ENCODE data around the gene ZNF70.
A peak's percentile ranks its signal among the peaks of the same experiment; 100 is the strongest.

The ZNF70 gene

DNA sequence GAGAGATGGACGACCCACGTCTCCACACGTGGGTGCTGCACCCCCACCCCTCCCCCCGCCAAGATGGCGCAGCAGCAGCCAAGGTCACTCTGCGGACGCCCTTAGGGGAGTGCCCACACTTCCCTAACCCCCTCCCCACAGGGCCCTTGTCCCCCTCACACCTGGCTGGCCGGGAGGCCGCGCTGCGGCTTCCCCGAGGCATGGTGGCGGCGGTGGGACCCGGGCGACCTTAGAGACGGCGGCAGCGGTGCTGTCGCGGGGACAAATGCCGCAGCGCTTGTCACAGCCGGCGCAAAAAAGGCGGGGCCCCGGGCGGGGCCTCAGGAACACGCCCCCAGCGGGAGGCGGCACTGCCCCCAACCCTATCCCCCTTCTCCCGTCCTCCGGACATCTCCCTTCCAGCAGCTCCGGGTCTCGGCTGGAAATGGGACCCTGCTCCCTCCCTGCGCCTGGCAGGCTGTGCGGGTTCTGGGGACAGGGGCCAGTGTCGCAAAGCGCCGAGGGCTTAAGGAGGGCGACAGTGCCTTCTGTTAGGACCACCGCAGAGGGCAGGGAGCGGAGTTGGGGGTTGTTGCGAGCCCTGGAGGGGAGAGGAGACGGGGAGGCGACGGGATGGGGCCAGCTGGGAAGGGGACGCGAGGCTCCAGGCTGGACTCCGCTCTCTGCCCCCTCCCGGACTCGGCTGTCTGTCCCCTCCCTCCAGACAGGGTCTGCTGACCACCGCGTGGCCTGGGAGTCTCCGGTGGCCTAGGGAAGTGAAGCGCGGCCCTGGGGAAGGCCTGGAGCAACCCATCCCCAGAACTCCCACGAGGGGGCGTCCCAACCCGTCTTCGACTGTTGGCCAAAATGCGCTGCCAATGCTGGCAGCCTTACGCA is 17.0 kb upstream of the ZNF70 start, which contains the start of gene CHCHD10:
TSS of gene CHCHD10 (minus strand) at position 300 of the 876 bp plus-strand sequence. CDS start at position 202, 98 bp downstream.
- Histone ChIP-seq H3K4me3 (ENCODE audit: low read depth, low read length) (peak within 1 kb of the TSS; percentile 86), H3K9ac (ENCODE audit: low read length) (peak within 1 kb of the TSS; percentile 80), H3K9me3 (ENCODE audit: control insufficient read depth, insufficient read depth, low read depth, low read length) (no peaks in the 10 kb centered on the region), H3K4me1 (ENCODE audit: control insufficient read depth, insufficient read depth, low read length) (peaks cover 37% of the 10 kb centered on the region), H3K27ac (ENCODE audit: low read depth, low read length) (0 out of 2 replicates have a peak within 1 kb of the TSS, but pooled peaks have one; percentile 3), H3K36me3 (ENCODE audit: control insufficient read depth, insufficient read depth, low read length) (peaks cover 14% of the 10 kb centered on the region), H3K27me3 (ENCODE audit: control insufficient read depth, insufficient read depth, low read length) (peaks cover 10% of the 10 kb centered on the region)

DNA sequence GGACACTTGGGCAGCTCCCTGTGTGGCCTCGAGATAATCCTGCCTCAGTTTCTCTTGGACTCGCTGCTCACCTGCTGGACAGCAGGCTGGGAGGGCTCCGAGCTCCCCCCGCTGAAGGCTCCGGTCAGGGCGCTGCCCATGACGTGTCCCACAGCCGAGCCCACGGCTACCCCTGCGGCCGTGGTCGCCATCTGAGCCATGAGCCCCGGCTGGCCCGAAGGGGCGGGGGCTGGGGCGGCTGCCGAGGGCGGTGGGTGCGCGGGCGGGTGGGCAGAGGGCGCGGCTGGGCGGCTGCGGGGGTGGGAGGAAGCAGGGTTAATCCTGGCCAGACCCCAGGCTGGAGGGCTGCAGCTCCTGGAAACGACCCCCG is 16.4 kb upstream of the ZNF70 start:
- H3K4me3 ChIP-seq (ENCODE audit: low read depth, low read length): peak overlapping the region; percentile 86
- 0 out of 2 replicates have a peak overlapping the region, but pooled peaks have one; percentile 3 for H3K27ac ChIP-seq (ENCODE audit: low read depth, low read length)
- H3K4me1 ChIP-seq (ENCODE audit: control insufficient read depth, insufficient read depth, low read length): peaks cover 39% of the 10 kb centered on the region
- peaks cover 9% of the 10 kb centered on the region for H3K27me3 ChIP-seq (ENCODE audit: control insufficient read depth, insufficient read depth, low read length)
- H3K36me3 ChIP-seq (ENCODE audit: control insufficient read depth, insufficient read depth, low read length): peaks cover 14% of the 10 kb centered on the region
- peak overlapping the region; percentile 80 for H3K9ac ChIP-seq (ENCODE audit: low read length)
- H3K9me3 ChIP-seq (ENCODE audit: control insufficient read depth, insufficient read depth, low read depth, low read length): no peaks in the 10 kb centered on the region

DNA sequence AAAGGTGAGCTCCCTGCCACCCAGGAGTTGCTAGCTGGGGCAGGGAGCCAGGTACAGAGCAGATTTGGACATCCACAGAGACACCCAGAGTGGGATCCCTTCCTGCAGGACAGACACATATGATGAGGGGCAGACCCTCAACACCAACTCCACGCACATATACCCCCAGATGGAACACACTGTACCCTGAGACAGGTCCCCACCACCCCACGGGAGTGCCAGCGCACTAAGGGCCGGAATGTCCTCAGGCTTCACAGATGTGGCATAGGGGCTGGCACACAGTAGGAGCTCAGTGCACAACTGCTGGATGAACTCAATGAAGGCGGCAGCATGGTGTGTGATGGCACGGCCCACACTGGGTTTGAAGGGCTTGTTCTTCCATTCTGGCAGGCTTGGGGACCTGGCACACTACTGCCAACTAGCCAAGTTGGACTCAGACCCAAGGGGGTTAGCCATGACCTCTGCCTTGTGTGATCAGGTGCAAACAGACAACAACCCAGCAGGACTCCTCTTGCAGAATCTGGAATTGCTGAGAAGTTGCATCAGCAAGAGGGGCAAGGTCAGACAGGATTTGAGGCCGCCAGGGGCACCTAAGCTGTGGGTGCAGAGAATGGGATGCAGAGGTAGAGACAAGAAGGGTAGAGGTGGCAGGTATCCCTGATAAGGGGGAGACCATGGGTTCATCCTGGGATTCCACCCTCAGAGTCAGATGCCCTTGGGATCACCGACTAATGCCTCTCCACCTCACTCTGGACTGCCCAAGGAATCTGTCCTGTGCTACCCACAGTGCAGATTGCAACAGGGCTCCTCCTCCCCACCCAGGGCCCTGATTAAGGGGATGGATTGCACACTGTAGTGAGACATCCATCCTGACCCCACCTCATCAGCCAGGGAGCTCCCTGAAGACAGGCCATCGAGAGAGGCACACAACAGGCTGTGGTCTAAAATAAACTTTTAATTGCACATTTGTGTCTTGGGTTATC is 14.3 kb upstream of the ZNF70 start:
- peaks cover 14% of the 10 kb centered on the region for H3K36me3 ChIP-seq (ENCODE audit: control insufficient read depth, insufficient read depth, low read length)
- no peak overlapping the region for H3K4me3 ChIP-seq (ENCODE audit: low read depth, low read length)
- H3K9ac ChIP-seq (ENCODE audit: low read length): no peak overlapping the region
- H3K27ac ChIP-seq (ENCODE audit: low read depth, low read length): no peak overlapping the region
- H3K4me1 ChIP-seq (ENCODE audit: control insufficient read depth, insufficient read depth, low read length): peaks cover 35% of the 10 kb centered on the region
- H3K9me3 ChIP-seq (ENCODE audit: control insufficient read depth, insufficient read depth, low read depth, low read length): no peaks in the 10 kb centered on the region
- H3K27me3 ChIP-seq (ENCODE audit: control insufficient read depth, insufficient read depth, low read length): peaks cover 9% of the 10 kb centered on the region

DNA sequence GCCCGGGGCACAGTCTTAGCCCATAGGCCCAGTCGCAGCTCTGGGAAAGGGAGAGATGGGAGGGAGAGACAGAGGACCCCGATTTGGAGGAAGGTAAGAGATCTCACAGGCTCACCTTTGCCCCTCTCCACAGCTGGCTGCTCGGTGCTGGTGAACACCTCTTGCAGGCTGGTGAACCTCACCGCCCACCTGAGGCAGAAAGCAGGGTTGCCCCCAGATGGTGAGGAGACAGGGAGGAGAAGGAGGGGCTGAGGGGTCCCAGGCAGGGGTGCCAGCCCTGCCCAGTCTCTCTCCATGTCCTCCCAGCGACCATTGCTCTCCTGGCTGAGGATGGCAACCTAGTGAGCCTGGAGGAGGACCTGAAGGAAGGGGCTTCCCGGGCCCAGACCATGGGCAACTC is 13.0 kb upstream of the ZNF70 start:
- Histone ChIP-seq H3K9ac (ENCODE audit: low read length) (no peak overlapping the region), H3K36me3 (ENCODE audit: control insufficient read depth, insufficient read depth, low read length) (peaks cover 14% of the 10 kb centered on the region), H3K4me3 (ENCODE audit: low read depth, low read length) (no peak overlapping the region), H3K4me1 (ENCODE audit: control insufficient read depth, insufficient read depth, low read length) (peaks cover 27% of the 10 kb centered on the region), H3K27ac (ENCODE audit: low read depth, low read length) (no peak overlapping the region), H3K27me3 (ENCODE audit: control insufficient read depth, insufficient read depth, low read length) (peaks cover 1% of the 10 kb centered on the region), H3K9me3 (ENCODE audit: control insufficient read depth, insufficient read depth, low read depth, low read length) (no peaks in the 10 kb centered on the region)

DNA sequence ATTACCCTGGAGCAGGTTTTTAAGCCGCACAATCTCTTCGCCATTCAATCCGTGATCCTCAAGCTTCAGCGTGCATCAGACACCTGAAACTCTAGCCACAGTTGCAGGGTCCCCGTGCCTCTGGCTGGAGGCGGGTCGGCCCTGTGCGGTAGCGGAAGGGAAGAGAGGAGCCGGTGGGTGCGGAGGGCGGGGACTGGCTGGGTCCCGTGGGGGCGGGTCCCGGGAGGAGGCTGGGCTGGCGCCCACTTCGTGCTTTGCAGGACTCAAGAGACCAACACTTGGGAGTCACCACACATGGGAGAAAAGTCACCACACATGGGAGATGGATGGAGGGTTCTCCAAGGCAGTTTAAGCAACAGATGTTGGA is 12.7 kb upstream of the ZNF70 start:
- peaks cover 14% of the 10 kb centered on the region for H3K36me3 ChIP-seq (ENCODE audit: control insufficient read depth, insufficient read depth, low read length)
- no peaks in the 10 kb centered on the region for H3K27me3 ChIP-seq (ENCODE audit: control insufficient read depth, insufficient read depth, low read length)
- no peak overlapping the region for H3K27ac ChIP-seq (ENCODE audit: low read depth, low read length)
- H3K4me1 ChIP-seq (ENCODE audit: control insufficient read depth, insufficient read depth, low read length): peaks cover 27% of the 10 kb centered on the region
- H3K4me3 ChIP-seq (ENCODE audit: low read depth, low read length): no peak overlapping the region
- no peaks in the 10 kb centered on the region for H3K9me3 ChIP-seq (ENCODE audit: control insufficient read depth, insufficient read depth, low read depth, low read length)
- H3K9ac ChIP-seq (ENCODE audit: low read length): no peak overlapping the region

DNA sequence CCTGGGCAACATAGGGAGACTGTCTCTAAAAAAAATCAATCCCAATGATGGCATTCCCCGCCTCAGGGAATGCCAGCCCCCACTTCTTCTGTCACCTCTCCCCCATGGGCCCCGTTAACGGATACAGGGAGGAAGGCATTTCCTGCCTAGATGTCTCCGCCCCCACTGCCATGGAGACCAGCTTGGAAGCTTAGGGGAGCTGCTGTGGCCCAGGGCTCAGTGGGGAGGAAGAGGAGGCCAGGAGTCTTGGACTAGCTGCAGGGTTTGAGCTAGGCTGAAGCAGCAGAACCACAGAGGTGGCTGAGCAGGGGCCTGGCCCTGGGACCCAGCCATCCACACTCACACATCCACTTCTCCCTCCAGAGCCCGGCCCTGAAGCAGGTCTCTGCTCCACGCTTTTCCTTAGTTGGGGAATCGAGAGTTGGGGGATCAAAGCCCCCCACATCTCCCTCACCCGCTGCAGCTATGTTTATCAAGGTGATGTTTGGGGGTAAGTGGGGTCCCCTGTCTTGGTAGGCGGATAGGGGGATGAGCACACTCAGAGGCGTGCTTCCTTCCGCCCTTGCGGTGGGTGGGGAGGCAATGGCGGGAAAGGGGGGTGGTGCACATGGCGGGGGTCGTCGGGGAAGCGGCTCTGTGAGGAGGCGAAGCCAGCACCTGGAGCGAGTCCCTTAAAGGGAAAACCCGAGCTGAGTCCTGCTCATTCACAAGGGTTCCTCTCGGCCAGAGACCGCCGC is 12.1 kb upstream of the ZNF70 start, which contains the start of gene C22orf15:
TSS of gene C22orf15 (plus strand) at position 149 of the 737 bp plus-strand sequence. CDS start at position 466, 317 bp downstream.
- H3K4me3 ChIP-seq (ENCODE audit: low read depth, low read length): no peak within 1 kb of the TSS

DNA sequence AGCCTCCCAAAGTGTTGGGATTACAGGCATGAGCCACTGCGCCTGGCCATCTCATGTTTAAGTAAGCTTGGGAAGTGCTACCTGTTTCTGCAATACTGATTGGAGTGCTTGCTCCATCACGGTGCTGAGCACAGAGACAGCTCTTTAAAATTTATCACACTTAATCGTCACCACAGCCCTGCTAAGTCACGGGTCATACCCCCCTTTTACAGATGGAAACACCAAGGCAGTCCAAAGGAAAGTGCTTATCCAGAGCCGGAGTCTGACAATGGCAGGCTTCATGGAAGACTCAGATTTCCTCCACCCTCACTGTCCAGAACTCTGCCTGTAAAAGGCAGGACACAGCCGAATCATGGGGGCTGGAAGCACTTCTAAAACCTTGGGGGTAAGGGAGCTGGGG is 9.1 kb upstream of the ZNF70 start:
- no peak overlapping the region for H3K9ac ChIP-seq (ENCODE audit: low read length)
- H3K4me3 ChIP-seq (ENCODE audit: low read depth, low read length): no peak overlapping the region
- H3K9me3 ChIP-seq (ENCODE audit: control insufficient read depth, insufficient read depth, low read depth, low read length): no peaks in the 10 kb centered on the region
- H3K27ac ChIP-seq (ENCODE audit: low read depth, low read length): no peak overlapping the region
- H3K27me3 ChIP-seq (ENCODE audit: control insufficient read depth, insufficient read depth, low read length): no peaks in the 10 kb centered on the region
- peaks cover 8% of the 10 kb centered on the region for H3K36me3 ChIP-seq (ENCODE audit: control insufficient read depth, insufficient read depth, low read length)
- H3K4me1 ChIP-seq (ENCODE audit: control insufficient read depth, insufficient read depth, low read length): peaks cover 25% of the 10 kb centered on the region

More for the DNA sequence above, 12.1 kb upstream of the ZNF70 start, which contains the start of gene C22orf15:
- H3K36me3 ChIP-seq (ENCODE audit: control insufficient read depth, insufficient read depth, low read length): peaks cover 14% of the 10 kb centered on the region
- no peaks in the 10 kb centered on the region for H3K9me3 ChIP-seq (ENCODE audit: control insufficient read depth, insufficient read depth, low read depth, low read length)
- H3K27me3 ChIP-seq (ENCODE audit: control insufficient read depth, insufficient read depth, low read length): no peaks in the 10 kb centered on the region
- H3K9ac ChIP-seq (ENCODE audit: low read length): peak within 1 kb of the TSS; percentile 21
- peaks cover 27% of the 10 kb centered on the region for H3K4me1 ChIP-seq (ENCODE audit: control insufficient read depth, insufficient read depth, low read length)
- H3K27ac ChIP-seq (ENCODE audit: low read depth, low read length): no peak within 1 kb of the TSS

DNA sequence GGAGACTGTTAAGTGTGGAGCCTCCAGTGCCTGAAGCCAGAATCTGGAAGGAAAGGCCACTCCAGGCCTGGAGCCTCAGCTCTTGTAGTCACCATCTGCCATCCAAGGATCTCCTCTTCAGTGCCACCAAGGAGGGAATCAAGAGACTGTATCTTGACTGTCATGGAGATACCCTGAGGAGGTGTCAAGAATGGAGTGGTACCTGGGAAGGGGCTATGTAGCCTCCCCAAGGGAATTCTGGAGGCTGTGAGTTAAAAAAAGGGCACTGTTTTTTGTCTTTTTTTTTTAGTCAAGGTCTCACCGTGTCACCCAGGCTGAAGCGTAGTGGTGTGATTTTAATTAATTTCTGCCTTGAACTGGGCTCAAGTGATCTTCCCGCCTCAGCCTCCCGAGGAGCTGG is 8.7 kb upstream of the ZNF70 start:
- no peak overlapping the region for H3K9ac ChIP-seq (ENCODE audit: low read length)
- no peaks in the 10 kb centered on the region for H3K27me3 ChIP-seq (ENCODE audit: control insufficient read depth, insufficient read depth, low read length)
- H3K4me3 ChIP-seq (ENCODE audit: low read depth, low read length): no peak overlapping the region
- no peak overlapping the region for H3K27ac ChIP-seq (ENCODE audit: low read depth, low read length)
- H3K4me1 ChIP-seq (ENCODE audit: control insufficient read depth, insufficient read depth, low read length): peaks cover 24% of the 10 kb centered on the region
- H3K36me3 ChIP-seq (ENCODE audit: control insufficient read depth, insufficient read depth, low read length): 0 out of 2 replicates have a peak, but pooled peaks cover 3% of the 10 kb centered on the region
- H3K9me3 ChIP-seq (ENCODE audit: control insufficient read depth, insufficient read depth, low read depth, low read length): no peaks in the 10 kb centered on the region

DNA sequence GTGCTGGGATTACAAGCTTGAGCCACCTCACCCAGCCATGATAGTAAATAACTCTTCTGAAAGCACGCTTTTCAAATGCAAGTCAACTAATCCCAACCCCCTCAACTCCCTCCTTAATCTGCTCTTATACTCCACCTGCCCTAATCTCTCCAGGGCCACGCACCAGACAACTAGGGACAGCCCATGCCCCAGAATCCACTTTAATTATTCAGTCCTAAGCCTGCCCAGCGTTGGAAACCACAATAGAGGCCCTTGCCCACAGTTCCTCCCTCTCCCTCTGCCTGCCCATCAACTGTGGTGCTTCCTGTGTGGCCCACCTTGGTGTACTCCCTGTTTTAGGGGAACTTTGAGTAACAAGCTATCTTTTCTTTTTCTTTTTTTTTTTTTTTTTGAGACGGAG is 6.0 kb upstream of the ZNF70 start:
- Histone ChIP-seq H3K4me1 (ENCODE audit: control insufficient read depth, insufficient read depth, low read length) (peaks cover 8% of the 10 kb centered on the region; the same call in 1 of the 2 replicates), H3K4me3 (ENCODE audit: low read depth, low read length) (no peak overlapping the region), H3K9ac (ENCODE audit: low read length) (no peak overlapping the region), H3K36me3 (ENCODE audit: control insufficient read depth, insufficient read depth, low read length) (no peaks in the 10 kb centered on the region), H3K27me3 (ENCODE audit: control insufficient read depth, insufficient read depth, low read length) (no peaks in the 10 kb centered on the region), H3K27ac (ENCODE audit: low read depth, low read length) (no peak overlapping the region), H3K9me3 (ENCODE audit: control insufficient read depth, insufficient read depth, low read depth, low read length) (no peaks in the 10 kb centered on the region)

DNA sequence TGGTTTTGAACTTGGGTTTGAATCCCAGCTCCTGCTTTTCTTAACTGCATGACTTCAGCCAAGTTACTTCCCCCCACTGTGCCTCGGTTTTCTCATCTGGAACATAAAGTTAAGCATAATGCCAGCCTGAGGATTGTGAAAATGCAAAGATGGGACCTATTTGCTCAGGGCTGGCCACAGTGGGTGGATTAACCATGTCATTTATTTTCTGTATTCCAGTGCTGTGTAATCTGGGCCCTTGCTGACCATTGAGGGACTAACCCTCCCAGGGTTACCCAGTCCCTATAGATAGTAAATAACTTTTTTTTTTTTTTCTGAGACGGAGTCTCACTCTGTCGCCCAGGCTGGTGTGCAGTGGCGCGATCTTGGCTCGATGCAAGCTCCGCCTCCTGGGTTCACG is 4.8 kb upstream of the ZNF70 start:
- H3K4me3 ChIP-seq (ENCODE audit: low read depth, low read length): no peak overlapping the region
- H3K27ac ChIP-seq (ENCODE audit: low read depth, low read length): no peak overlapping the region
- H3K9ac ChIP-seq (ENCODE audit: low read length): no peak overlapping the region
- H3K27me3 ChIP-seq (ENCODE audit: control insufficient read depth, insufficient read depth, low read length): no peaks in the 10 kb centered on the region
- no peaks in the 10 kb centered on the region for H3K9me3 ChIP-seq (ENCODE audit: control insufficient read depth, insufficient read depth, low read depth, low read length)
- peaks cover 8% of the 10 kb centered on the region; the same call in 1 of the 2 replicates for H3K4me1 ChIP-seq (ENCODE audit: control insufficient read depth, insufficient read depth, low read length)
- no peaks in the 10 kb centered on the region for H3K36me3 ChIP-seq (ENCODE audit: control insufficient read depth, insufficient read depth, low read length)
